CD4-positive, alpha-beta T cell treated with Interleukin-1 beta for 1 hour (primary cell): ENCODE data around the gene AQP7.
A peak's percentile ranks its signal among the peaks of the same experiment; 100 is the strongest.
"Not testable (repeated sequence)": the region's sequence is repeated elsewhere in the genome, so short reads cannot be mapped to it uniquely, and the experiment has no call there.

ENCODE experiments used
- DNase-seq, 2 donors: peaks; one replicate each; pipeline ENCODE4 v3.0.0-alpha.2; 2020 to 2022

Gene AQP7

GRCh38 chr9:33402371-33402770, at the start of gene AQP7:
Gene AQP7, minus strand, starts transcription at chr9:33402568. Its CDS starts 1,306 bp downstream, at chr9:33401262.
- not testable (repeated sequence) for DNase-seq

GRCh38 chr9:33450621-33451146, 48.3 kb upstream of the AQP7 start:
- no peak for DNase-seq

GRCh38 chr9:33449715-33450114, 47.3 kb upstream of the AQP7 start:
- no peak for DNase-seq

GRCh38 chr9:33447799-33448553, 45.6 kb upstream of the AQP7 start:
- no peak for DNase-seq

- peak; percentile 77 to 83 for DNase-seq
Observed at GRCh38 chr9:33446946-33447798, 44.8 kb upstream of the AQP7 start, which contains the start of gene AQP3. Gene AQP3, minus strand, starts transcription at chr9:33447593. Its CDS starts 63 bp downstream, at chr9:33447530.

- DNase-seq, result peak; percentile 42 to 69
Observed at GRCh38 chr9:33446240-33446945, 44.0 kb upstream of the AQP7 start.

GRCh38 chr9:33445389-33446239, 43.2 kb upstream of the AQP7 start:
- DNase-seq, result peak; percentile 36 to 48

- DNase-seq, result no peak
Observed at GRCh38 chr9:33443464-33444154, 41.2 kb upstream of the AQP7 start.

GRCh38 chr9:33443047-33443446, 40.7 kb upstream of the AQP7 start:
- no peak for DNase-seq

GRCh38 chr9:33442125-33442524, 39.8 kb upstream of the AQP7 start:
- DNase-seq, result no peak

GRCh38 chr9:33440609-33441008, 38.2 kb upstream of the AQP7 start:
- no peak for DNase-seq

- DNase-seq, result no peak
Observed at GRCh38 chr9:33440204-33440603, 37.8 kb upstream of the AQP7 start.

GRCh38 chr9:33439731-33440130, 37.4 kb upstream of the AQP7 start:
- no peak for DNase-seq

- DNase-seq, result no peak
Observed at GRCh38 chr9:33438926-33439680, 36.7 kb upstream of the AQP7 start.

GRCh38 chr9:33437898-33438297, 35.5 kb upstream of the AQP7 start:
- no peak for DNase-seq

GRCh38 chr9:33437205-33437604, 34.8 kb upstream of the AQP7 start:
- no peak for DNase-seq

- DNase-seq, result no peak
Observed at GRCh38 chr9:33436445-33436844, 34.1 kb upstream of the AQP7 start.

- DNase-seq, result no peak
Observed at GRCh38 chr9:33435821-33436277, 33.5 kb upstream of the AQP7 start.

- no peak for DNase-seq
Observed at GRCh38 chr9:33434317-33435105, 32.1 kb upstream of the AQP7 start.

GRCh38 chr9:33433871-33434270, 31.5 kb upstream of the AQP7 start:
- no peak for DNase-seq
